Suppressor macrophage (primary cell): ENCODE results near the gene MAZ.

Experiments
- DNase-seq, 4 experiments: peaks; one replicate each; pipeline ENCODE4 v3.0.0-alpha.2; 2020 to 2022

MAZ gene

GRCh38 chr16:29858149-29858849 is 52.0 kb downstream of the MAZ start:
- DNase-seq: peak; percentile 62 to 77 (median 68)

DNA sequence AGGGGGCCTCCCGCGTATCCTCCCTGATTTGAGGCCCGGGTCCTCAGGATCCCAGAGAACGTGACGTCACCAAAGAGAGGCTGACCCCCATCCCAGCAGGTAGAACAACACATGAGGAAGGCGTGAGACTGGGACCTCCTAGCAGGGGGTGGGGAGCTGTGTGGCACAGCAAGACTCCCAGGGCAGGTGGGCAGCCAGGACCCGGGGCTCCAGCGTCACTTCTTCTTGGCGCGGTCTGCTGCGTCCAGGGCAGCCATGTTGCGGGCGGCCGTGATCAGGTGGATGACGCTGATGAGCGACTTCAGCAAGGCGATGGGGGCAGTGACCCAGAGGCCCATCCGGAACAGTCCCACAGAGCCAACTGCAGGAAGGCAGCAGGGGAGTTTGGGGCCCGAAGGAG is 52.6 kb downstream of the MAZ start:
- no peak for DNase-seq

- DNase-seq: no peak
Observed at GRCh38 chr16:29860218-29860617, 53.9 kb downstream of the MAZ start.
